GM19372 (cell line): Measurements from ENCODE around the gene LILRB3.
"Not testable (repeated sequence)": the region's sequence is repeated elsewhere in the genome, so short reads cannot be mapped to it uniquely, and the experiment has no call there.

Experiments
- ATAC-seq: cut with Tn5 transposase; IDR thresholded peaks from one replicate; pipeline ENCODE4 v1.9.1; 2021; ENCODE audit warnings: mild to moderate bottlenecking, low read depth, moderate library complexity; ENCODE audit not compliant: unreplicated experiment

LILRB3 gene

DNA sequence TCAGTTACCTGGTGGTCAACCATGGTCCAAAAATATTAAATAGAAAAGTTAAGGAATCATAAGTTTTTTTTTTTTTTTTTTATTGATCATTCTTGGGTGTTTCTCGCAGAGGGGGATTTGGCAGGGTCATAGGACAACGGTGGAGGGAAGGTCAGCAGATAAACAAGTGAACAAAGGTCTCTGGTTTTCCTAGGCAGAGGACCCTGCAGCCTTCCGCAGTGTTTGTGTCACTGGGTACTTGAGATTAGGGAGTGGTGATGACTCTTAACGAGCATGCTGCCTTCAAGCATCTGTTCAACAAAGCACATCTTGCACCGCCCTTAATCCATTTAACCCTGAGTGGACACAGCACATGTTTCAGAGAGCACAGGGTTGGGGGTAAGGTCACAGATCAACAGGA is 8.6 kb downstream of the LILRB3 start:
- ATAC-seq = not testable (repeated sequence)

DNA sequence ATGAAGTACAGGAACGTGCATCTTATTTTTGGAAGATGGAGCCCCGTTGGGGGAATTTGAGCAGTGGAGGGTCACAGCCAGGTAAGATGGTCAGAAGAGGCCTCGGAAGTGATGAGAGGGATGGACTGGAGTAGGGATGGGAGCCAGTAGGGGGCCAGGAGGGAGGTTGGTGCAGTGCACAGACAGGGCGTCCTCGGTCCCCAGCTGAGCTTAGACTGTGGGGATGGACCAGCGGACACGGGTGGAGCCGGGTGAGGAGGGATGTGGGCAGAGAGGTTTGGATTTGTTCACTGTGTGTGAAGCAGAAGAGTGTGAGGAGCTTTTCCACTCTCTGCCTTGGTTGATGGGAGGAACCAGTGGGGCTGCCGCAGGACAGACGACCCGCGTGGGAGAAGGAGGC is 11.6 kb downstream of the LILRB3 start:
- no peak for ATAC-seq

DNA sequence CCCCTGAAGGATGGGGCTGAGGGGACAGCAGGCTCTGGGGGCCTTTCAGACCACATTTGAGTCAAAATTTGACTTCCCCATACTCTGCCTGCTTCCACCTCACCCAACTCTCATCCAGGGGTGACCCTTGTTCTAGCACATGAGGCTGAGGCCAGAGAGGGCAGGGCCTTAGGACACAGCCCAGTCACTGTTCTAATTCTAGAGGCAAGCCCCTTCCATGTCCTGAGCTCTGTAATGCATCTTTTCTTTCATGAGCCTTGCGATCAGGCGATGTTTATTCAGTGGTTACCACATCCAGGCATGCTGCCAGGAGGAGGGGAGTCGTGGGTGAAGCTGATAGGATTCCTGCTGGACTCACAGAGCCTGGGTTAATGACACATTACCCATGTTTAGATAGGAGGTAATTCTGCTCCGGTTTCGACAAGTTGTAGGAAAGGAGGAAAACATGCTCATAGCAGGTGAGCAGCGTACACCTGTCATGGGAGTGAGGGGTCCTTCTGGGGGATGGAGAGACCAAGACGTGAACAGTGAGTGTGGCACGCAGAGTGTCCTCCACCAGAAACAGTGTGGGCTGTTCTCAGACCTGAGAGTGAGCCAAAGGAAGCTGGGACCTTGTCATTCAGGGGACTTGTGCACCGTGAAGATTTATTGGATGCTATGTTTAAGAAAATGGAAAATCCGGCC is 12.9 kb downstream of the LILRB3 start:
- no peak for ATAC-seq

DNA sequence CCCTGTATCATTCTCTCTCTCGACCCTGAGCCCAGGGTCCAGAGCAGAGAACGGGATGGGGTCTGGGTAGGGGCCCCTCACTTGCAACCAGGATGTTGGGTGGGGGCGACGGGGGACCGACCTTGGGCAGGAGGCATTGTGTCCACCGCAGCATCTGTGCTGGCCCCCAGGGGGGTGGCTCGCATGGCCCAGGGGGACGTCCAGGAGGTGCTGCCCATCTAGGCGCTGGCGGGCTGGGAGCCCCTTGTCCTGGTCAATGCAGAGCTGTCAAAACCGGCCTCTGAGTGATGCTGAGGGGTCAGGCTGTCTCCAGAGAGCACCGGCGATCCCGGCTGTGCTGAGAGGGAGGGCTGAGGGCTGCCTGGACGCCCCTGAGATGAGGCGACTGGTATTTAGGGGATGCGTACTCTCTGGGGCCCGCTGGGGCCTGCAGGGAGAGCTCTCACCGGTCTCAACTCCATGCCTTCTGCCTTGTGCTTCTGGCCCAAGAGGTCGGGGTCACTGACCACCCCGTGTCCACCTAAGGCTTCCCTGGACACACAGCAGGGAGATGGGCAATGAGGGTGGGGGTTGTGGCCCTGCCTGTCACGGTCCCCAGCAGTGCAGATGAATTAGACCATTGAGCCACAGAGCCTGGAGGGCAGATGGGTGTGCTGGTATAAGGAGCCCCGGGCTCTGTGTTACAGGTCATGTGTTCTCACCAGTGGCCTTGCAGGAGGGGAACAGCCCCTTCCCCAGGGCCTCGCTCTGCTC is 13.6 kb downstream of the LILRB3 start:
- ATAC-seq = no peak

DNA sequence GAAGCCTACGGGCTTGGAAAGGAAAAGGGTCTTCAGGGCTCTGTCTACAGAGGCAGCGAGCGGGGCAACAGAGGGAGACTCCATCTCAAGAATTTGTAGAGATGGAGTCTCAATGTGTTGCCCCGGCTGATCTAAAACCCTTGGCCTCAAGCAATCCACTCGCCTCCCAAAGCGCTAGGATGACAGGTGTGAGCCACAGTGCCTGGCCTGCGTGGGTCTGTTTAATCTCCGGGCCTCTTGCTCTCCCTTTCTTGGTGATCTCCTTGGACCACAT is 14.1 kb downstream of the LILRB3 start:
- no peak for ATAC-seq

DNA sequence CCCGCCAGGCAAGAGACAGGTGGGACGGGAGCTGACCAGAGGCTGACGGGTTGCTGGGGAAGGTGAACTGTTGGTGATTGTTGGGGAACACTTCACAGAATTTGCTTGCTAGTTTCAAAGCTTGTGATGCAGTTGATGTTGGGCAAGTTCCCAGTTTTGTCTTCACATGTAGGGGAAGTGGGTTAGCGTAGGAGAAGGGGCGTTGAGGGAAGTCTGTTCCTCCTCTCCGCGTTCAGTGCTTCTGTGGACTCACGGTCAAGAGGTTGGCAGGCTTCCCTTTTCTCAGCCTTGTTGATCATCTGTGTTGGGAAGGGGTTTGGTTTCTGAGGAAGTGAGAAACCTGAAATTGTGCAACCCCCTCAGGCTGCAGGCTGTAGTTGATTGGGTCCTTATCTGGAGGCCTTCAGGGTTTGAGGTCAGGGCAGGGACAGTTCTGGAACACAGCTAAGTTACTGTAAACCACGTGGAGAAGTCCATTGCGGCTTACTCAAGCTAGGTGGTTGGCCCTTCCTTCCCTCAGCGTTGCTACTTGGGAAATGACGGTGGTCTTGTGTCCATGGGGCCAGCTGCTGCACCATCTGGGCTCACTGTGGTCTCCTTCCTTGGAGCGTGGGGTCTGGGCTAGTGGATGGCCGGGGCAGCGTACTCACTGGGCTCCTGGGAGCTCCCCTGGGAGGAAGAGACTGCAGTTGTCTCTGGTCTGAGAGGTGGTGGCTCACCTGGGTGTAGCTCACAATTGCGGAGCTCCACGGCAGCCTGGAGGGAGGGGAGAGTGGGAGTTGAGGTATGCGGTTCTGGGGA is 14.6 kb downstream of the LILRB3 start:
- peak; percentile 49 for ATAC-seq

DNA sequence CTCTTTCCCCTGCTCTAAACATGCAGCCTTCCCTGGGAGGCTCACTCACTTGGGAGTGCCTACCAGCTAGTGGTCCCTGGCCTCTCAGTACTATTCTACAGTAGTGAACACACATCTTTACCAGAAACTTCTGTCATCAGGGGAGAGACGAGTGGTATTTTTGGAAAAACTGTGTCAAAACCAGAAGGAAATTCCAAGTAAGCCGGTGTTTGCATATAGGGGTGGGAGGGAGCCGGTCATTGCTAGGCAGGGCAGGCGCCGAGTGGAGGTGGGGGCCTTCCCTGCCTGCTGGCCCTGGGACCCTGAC is 15.2 kb downstream of the LILRB3 start:
- ATAC-seq = no peak

DNA sequence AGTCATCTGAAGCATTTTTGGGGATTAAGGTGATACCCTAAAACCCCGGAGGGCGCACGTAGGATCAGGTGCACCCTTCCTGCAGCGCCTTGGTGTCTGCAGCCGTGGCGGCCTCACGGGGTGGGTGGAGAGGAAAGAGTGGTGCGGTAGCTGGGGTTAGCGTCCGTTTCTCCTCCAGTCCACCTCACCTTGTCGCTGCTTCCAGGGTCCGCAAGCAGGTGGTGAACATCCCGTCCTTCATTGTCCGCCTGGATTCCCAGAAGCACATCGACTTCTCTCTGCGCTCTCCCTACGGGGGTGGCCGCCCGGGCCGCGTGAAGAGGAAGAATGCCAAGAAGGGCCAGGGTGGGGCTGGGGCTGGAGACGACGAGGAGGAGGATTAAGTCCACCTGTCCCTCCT is 15.6 kb downstream of the LILRB3 start:
- not testable (repeated sequence) for ATAC-seq

DNA sequence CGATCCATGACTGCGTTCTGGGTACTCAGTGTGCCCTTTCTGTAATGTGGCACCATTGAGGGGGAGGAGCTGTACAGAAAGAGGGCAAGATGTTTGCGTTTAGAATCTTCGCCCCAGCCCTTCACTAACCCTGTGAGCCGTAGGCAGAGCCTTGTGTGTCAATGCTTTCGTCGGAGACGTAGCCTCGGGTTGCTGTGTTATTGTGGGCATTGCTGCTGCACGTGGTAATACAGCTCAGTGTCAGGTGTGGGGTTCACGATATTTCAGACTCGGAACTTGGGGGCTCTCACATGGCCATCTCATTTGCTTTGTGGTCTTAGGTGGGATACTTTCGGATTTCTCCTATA is 16.0 kb downstream of the LILRB3 start:
- ATAC-seq = no peak

DNA sequence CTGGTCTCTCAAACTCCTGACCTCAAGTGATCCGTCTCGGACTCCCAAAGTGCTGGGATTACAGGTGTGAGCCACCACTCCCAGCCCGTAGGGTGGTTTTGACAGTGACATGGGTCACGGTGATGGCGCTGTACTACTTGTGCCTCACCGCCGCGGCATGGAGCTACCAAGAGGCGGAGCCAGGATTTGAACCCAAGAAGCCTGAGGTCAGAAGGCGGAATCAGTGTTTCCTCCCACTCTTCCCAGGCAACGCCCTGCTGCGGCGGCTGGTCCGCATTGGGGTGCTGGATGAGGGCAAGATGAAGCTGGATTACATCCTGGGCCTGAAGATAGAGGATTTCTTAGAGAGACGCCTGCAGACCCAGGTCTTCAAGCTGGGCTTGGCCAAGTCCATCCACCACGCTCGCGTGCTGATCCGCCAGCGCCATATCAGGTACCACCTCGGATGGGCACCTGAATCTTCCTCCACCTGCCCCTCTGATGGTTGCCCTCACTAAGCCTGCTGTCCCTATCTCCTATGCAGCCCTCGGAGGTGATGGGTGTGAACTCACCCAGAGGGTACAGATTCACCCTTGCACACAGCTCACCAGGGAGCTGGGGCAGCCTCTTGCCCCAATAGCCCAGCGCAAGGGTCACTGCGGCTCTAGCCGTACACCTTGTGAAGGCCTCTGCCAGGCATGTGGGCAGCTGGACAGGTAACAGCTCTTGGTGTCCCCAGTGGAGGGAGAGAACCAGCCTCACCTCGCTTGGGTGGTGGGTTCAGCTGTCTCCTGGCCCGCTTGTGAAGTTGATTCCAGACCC is 16.6 kb downstream of the LILRB3 start:
- ATAC-seq = no peak

DNA sequence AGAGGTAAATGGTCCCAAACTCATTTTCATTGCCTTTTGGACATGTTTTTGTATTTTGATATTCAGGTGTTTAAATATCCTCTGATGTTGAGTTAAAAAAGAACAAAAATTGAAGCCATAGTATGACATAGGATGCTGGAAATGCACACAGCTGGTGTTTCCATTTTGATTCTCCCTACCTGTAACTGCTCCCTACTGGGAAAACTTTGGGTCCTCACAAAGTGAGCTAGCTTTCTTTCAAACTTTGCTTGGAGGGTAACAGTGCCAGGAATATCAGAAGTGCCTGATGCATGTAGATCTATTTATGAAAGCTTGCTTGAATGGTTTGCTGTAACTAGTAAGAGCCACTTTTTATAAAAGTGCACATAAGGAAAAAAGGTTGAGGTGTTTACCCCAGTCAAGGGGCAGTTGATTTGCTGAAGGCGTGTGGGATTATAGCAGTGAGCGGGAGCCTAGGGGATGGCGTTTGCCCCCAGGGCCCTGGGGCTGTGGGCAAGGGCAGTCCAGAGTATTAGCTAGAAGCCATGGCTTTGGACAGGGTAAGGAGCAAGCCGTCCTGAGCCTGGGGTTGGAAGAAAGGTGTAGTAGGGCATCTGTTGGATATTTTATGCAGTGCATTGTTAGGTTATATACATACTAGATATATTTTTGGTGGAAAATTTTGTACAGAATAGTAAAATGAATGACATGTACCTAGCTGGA is 17.9 kb downstream of the LILRB3 start:
- ATAC-seq = no peak

DNA sequence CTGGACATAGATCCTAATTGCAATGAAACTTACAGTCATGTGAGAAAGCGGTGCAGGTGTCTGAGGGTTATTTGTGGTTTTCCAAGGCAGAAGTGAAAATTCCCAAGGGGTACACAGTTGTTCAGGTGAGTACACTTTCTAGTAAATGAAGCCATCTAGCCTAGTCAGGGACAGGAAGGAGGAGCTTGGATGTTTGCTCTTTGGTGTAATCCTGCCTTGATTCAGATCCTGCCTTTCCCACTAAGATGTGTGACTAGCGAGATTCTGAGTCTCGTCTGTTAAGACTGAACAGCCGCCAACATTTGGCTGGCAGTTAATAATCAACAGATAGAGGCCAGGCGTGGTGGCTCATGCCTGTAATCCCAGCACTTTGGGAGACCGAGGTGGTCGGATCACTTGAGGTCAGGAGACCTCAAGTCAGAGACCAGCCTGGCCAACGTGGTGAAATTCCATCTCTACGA is 19.6 kb downstream of the LILRB3 start:
- no peak for ATAC-seq

DNA sequence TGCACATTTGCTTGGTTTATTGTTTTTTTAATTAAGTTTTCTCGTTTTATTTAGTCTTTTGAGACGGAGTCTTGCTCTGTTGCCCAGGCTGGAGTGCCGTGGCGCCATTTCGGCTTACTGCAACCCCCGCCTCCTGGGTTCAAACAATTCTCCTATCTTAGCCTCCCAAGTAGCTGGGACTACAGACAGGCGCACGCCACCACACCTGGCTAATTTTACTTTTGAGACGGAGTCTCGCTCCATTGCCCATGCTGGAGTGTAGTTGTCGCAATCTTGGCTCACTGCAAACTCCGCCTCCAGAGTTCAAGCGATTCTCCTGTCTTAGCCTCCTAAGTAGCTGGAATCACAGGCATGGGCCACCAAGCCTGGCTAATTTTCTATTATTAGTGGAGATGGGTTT is 20.8 kb downstream of the LILRB3 start:
- ATAC-seq = no peak

DNA sequence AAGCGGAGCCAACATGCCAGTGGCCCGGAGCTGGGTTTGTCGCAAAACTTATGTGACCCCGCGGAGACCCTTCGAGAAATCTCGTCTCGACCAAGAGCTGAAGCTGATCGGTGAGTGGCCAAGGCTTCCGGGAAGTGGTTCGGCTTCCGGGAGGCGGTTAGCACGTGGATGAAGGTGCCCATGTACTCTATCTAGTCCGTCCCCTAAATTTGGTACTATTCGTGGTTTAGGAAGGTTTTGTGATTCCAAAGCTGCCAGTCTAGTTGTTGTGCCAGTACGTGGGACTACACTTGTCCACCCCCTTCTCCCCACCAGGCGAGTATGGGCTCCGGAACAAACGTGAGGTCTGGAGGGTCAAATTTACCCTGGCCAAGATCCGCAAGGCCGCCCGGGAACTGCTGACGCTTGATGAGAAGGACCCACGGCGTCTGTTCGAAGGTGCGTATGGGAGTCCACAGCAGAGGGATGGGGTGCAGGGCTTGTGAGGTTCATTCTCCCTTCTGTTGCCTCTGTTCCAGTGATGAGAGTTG is 21.6 kb downstream of the LILRB3 start:
- peak; percentile 2 for ATAC-seq

DNA sequence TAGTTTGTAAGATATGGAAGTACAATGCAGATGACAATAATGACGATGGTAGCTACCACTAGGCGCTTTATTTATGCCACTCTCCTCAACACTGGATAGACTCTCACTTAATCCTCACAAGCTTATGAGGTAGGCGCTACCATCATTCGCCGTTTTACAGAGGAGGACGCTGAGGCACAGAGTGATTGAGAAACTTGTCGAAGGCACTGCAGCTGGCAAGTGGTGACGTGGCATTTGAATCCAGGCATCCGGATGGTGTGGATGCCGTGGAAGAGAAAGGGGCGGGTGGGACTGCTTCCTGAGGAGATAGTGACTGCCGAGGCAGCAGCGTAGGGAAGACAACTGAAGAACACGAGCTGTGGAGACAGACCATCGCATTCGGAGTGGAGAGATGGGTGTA is 23.4 kb downstream of the LILRB3 start:
- no peak for ATAC-seq

DNA sequence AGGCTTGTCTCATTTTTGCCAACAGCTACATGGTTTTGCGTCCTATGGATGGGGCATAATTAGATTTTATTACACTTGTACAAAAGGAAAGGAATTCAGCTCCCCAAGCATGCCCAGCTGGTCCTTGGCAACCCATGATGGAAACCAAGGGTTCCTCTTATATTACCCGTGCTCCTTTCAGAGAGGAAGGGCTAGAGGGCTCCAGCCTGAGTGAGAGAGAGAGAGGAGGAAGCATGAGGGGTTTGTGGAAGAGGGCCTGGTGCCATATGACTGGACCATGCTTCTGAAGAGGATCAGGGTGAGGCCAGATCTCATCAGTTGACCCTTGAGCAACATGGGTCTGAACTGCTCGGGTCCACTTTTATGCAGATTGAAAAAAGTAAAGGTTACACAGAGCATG is 25.7 kb downstream of the LILRB3 start:
- ATAC-seq = no peak

DNA sequence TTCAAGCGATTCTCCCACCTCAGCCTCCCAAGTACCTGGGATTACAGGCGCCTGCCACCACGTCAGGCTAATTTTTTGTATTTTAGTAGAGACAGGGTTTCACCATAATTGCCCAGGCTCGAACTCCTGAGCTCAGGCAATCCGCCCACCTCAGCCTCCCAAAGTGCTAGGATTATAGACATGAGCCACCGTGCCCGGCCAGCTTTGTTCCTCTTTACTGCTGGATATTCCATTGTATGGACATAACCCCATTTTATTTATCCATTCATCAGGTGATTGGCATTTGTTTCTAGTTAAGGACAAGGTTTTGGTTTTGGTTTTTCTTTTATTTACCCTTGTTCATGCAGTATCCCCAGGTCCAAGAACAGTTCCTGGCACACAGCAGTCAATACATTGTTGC is 26.3 kb downstream of the LILRB3 start:
- no peak for ATAC-seq

DNA sequence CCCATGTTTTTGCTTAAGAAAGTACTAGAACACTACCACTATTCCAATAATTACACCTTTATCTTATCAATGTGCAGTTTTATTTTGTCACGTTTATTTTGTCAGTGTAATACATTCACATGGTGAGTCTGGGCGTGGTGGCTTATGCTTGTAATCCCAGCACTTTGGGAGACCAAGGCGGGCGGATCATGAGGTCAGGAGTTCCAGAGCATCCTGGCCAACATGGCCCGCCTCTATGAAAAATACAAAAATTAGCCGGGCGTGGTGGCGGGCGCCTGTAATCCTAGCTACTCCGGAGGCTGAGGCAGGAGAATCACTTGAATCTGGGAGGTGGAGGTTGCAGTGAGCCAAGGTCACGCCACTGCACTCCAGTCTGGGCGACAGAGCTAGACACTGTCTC is 28.3 kb downstream of the LILRB3 start:
- ATAC-seq = not testable (repeated sequence)

DNA sequence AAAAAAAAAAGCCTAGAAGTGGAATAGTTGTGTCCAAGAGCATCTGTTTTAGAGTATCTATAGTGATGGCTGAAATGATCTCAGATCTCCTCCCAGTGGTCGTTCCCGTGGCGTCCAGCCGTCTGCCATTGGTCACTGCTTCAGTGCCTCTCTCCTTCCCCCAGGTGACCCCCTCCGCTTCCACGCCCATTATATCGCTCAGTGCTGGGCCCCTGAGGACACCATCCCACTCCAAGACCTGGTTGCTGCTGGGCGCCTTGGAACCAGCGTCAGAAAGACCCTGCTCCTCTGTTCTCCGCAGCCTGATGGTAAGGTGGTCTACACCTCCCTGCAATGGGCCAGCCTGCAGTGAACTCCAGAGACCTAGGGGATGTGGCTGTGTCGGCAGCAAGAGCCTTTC is 29.8 kb downstream of the LILRB3 start:
- no peak for ATAC-seq

DNA sequence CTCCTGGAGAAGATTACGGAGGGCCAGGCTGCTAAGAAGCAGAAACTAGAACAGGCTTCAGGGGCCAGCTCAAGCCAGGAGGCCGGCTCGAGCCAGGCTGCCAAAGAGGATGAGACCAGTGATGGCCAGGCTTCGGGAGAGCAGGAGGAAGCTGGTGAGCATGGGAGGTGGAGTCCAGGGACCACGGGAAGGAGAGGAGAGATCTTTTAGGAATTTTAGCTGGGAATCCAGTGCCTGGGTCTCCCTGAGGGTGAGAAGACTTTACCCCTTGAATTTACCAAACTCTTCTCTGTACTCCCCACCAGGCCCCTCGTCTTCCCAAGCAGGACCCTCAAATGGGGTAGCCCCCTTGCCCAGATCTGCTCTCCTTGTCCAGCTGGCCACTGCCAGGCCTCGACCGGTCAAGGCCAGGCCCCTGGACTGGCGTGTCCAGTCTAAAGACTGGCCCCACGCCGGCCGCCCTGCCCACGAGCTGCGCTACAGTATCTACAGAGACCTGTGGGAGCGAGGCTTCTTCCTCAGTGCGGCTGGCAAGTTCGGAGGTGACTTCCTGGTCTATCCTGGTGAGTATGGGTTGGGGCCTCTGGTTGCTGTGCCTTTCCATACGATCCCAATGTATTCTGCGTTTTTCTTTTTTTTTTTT is 30.9 kb downstream of the LILRB3 start:
- no peak for ATAC-seq
